ENCODE results near the gene VMO1.
"Not testable (repeated sequence)": the region's sequence is repeated elsewhere in the genome, so short reads cannot be mapped to it uniquely, and the experiment has no call there.

The VMO1 gene, protein sequence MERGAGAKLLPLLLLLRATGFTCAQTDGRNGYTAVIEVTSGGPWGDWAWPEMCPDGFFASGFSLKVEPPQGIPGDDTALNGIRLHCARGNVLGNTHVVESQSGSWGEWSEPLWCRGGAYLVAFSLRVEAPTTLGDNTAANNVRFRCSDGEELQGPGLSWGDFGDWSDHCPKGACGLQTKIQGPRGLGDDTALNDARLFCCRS

DNA sequence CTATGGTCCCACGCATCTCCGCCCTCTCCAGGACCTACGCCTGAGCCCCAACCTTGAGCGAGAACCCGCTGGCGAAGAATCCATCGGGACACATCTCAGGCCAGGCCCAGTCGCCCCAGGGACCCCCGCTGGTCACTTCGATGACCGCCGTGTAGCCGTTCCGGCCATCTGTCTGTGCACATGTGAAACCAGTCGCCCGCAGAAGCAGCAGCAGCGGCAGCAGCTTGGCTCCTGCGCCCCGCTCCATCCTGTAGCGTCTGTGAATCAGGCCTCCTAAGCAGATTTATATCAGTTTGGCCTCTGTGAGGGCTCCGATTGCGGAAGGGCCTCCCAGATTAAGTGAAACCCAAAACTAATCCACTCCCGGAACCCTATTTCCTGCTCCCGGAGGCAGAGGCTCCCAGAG is at the start of gene VMO1:
VMO1 (minus strand) TSS at position 259 of the 406 bp plus-strand sequence; CDS start at position 247, 12 bp downstream.
- DNase-seq (no peak), ATAC-seq (no peak)

DNA sequence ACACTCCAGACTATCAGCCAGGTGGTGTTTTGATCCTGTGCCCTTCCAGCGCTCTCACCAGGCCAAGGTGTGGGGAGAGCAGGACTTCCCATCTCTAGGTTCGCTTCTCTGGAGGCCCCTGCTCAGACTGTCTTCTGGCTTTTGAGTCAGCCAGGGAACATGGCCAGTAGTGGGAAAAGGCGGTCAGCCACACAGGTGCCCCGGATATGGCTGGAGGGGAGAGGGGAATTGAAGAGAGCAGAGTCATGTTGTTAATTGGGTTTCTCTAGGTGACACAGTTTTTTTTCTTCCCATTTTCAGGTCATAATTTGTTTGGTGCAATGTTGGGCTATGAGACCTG is 48.5 kb upstream of the VMO1 start:
- ATAC-seq (no peak), DNase-seq (no peak)

DNA sequence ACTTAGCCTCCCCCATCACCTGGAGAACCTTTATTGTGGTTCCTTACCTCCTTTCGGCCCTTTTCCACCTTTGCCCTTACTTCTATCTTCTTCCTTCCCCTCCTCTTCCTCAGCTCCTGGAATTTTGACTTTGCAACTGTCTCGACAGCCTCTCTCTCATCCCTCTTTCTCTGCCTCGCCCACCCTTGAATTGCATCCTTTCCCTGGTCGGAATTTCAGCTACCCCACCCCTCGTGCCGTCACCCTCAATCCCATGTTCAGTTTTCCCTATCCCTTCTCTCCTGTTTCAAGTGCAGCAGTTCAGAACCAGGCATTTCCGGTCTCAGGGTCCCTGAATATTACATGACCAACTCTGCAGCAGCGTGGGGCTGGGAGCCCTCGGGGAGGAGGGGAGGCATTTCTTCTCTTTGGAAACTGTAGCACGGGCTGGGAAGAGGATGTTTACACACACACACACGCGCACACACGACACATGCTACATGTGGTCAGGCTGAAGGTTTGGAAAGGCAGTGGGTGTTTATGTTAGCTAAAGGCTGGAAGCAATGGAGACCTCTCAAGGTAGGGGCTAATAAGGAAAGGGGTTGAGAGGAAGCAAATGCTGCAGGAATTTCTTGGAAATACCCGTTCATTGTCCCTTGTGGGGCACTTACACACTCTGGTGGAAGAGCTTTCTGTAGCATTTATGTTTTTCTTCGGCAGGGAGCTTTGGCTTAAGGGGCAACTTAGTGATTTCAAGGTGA is 47.9 kb upstream of the VMO1 start:
- ATAC-seq (no peak), DNase-seq (peak; percentile 19)

DNA sequence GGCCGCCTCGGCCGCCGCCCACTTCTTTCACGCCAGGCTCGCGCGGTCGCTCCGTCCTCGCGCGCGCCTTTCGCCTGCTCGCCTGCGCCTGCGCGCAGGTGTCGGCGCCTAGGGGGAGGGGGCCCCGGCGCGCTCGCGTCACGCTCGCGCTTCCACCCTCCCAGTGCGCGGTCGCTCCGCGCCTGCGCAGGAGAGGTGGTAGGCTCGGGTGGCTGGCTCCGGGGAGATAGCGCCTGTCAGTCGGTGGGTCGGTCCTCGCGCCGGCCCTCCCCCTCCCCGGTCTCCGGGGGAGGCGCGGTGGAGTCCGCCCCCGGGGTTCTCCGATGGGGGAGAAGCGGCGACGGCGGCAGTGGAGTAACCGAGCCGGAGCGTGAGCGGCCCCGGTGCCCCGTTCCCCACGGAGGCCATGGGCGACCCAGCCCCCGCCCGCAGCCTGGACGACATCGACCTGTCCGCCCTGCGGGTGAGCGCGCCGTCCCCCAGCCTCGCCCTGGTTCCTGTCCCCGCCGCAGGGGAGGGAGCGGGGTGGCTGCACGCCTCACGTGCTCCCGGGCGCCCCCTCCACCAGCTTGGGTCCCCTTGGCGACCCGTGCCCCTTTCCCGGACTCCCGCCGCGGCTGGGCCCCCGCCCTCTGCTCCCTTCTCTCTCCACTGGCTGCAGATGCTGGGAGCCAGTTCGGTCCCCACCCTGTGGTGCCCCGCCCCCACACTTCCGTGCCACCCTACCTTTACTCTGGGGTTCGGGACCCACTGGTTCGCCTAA is 47.2 kb upstream of the VMO1 start, which contains the start of gene MINK1:
MINK1 (plus strand) TSS at position 163 of the 763 bp plus-strand sequence; CDS start at position 407, 244 bp downstream.
- peak; percentile 91 for DNase-seq
- ATAC-seq = peak; percentile 91

DNA sequence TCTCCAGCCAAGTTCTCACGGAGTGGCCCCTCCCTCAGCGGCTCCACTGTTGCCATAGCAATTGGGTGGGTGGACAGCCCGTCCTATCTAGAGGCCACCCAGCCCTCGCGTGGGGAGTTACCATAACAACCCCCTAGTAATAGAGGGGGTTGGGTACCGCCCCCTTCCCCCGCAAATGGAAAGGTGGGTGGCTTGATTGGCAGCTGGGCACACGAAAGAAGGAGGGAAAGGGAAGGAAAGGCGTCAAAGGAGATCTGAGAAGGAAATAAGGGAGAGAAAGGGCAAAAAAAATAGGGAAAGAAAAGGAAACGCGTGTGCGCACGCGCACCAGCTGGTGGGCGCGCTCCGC is 46.6 kb upstream of the VMO1 start:
- not testable (repeated sequence) for ATAC-seq, DNase-seq

DNA sequence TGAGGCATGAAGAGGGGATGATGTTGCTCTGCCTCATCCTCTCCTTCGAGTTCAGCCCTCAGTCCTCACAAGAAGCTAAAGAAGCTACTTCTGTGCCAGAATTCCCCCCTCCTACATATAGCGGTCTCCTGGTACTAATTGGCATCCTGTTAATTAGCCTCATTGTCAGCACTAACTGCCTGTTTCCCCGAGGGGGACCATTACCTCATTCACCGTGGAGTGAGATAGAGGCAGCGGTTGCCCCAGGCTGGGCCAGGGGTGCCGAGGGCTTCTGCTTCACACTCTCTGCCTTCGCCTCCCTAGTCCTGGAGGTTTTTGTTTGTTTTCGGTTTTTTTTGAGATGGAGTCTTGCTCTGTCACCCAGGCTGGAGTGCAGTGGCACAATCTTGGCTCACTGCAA is 41.2 kb upstream of the VMO1 start:
- ATAC-seq (no peak), DNase-seq (no peak)

DNA sequence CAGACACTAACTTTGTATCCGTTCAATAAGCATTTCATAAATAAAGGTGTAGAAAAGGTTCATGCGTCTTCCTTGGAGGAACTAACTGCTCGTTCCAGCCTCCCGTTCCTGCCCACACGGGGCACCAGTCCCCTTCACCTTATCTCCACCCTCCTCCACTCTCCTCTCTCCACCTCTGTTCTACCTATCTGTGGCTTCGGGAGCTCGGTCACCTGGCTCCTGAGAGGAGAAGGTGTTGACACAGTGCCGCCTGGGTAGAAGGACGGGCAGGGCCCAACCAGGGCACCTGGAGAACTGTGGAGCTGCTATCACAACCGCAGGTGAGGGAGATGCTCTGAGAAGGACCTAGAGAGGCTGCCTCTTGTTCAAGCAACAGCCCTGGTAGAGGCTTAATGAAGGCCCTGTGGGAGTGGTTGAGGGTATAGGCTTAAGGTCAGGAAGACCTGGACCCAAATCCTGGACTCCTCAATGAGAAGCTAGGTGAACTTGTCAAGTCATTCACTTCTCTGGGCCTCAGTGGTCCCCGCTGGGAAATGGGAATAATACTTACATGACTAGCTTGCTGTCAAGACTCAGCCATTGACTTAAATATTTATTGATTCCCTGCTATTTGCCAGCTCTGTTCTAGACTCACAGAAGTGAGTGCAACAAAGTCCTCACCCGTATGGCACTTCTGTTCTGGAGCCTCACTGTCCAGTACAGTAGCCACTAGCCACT is 37.4 kb upstream of the VMO1 start:
- ATAC-seq = no peak
- DNase-seq = no peak

DNA sequence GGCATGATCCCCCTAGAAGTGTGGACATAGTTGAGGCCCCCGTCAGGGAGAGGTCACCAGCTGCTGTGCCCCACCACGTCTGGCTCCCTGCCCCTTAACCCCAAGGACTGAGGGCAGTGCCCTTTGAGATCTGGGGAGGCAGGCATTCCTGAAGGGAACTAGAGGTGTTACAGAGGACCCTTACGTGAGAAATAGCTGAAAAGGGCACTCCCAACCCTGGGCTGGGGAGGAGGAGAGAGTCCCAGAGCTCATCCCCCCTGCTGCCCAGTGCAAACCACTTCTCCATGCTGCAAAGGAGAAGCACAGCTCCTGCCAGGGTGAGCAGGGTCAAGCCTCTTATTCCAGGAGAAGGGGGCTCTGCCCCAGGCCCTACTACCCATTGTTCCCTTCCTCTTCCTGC is 36.7 kb upstream of the VMO1 start:
- ATAC-seq = no peak

DNA sequence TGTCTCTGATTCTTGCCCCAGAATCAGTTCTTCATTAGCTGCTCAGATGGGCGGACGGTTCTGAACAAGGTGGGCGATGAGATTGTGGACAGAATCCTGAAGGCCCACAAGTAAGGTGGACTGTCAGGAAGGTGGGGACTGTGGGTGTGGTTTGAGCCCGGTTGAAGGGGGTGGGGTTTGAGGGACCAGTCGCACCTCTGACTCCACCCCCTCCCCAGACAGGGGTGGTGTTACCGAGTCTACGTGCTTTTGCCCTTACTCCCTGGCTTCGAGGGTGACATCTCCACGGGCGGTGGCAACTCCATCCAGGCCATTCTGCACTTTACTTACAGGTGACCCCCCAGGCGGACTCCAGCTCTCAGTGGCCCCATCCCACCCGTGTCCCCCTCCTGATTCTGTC is 32.1 kb upstream of the VMO1 start:
- ATAC-seq = no peak
- DNase-seq = no peak

More for the DNA sequence above, 36.7 kb upstream of the VMO1 start:
- no peak for DNase-seq

DNA sequence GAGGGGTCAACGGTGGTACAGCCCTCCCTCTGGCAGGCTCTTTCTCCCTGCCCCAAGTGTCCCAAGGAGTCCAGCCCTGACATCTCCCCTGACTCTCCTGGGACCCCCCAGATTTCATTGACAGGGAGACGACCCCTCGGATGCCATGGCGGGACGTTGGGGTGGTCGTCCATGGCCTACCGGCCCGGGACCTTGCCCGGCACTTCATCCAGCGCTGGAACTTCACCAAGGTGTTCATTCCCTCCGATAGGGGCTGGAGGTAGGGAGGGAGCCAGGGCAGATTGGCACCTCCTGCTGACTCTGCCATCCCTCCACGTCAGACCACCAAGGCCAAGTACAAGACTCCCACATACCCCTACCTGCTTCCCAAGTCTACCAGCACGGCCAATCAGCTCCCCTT is 30.7 kb upstream of the VMO1 start:
- ATAC-seq (no peak), DNase-seq (no peak)

DNA sequence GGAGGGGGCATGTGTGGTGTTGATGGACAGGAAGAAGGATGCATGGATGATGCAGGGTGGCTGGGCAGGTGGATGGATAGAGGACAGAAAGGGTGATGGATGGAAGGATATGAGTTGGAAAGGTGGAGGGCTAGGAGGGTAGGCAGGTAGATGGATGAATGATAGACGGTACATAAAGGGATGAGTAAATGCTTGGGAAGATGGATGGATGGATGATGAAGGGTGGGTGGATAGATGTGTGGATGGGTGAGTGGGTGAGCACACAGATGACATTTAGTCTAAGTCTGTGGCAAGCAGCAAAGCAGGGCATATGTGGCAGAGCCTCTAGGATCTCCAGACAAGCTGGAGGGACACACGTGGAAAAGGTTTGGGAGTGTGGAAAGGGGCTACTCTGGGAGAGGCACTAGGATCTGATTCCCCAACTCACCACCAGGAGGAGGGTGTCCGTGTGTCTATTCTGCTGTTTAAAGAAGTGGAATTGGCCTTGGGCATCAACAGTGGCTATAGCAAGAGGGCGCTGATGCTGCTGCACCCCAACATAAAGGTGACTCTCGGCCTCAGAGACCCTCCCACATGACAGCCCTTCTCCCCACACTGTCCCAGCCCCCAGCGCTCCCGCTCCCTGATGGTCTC is 29.0 kb upstream of the VMO1 start:
- ATAC-seq (no peak), DNase-seq (no peak)

DNA sequence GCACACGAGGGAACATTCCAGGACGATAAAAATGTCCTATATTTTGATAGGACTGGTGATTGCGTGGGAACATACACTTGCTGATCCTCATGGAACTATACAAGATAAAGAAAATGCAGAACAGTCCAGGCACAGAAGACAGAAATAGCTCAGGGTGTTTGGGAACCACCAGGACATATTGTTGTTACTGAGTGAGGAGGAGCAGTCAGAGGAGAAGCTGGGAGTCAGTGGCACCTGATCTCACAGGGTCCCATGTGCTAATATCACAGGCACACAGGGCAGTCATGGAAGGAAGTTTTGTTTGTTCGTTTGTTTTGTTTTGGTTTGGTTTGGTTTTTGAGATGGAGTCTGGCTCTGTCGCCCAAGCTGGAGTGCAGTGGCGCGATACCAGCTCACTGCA is 26.5 kb upstream of the VMO1 start:
- ATAC-seq = no peak
- DNase-seq = no peak

DNA sequence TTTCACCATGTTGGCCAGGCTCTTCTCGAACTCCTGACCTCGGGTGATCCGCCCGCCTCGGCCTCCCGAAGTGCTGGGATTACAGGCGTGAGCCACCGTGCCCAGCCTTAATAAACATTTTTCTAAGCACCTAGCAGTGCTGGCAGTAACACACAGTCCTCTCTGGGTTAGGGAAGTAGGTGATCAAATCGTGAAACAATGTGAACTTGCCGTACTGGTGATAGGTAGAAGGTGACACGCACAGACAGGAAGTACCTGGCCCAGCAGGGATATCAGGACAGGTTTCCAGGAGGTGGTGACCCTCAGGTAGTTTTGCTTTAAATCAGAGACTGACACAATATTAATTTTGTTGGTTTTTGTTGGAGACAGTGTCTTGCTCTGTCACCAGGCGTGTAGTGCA is 25.3 kb upstream of the VMO1 start:
- ATAC-seq = no peak
- DNase-seq = no peak

DNA sequence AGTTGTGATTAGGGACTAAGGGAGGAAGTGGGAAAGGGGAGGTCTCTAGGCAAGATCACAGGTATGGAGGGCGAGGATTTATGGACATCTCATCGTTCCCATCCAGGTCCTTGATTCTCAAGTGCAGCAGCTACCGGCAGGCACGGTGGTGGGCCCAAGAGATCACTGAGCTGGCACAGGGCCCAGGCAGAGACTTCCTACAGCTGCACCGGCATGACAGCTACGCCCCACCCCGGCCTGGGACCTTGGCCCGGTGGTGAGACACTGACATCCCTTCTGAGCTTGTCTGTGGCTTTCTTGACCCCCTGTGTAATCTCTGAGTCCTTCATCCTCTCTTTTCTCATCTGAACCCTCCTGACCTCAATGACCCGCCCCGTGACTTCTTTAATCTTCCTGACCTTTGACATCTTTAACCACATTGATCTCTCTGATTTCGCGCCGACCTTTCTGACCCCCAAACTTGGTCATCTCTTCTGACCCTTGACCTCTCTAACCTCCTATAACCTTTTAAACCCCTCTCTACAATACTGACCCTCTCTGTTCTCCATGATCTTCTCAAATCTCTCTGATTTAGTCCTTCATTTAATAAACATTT is 24.6 kb upstream of the VMO1 start:
- no peak for DNase-seq
- ATAC-seq = no peak

DNA sequence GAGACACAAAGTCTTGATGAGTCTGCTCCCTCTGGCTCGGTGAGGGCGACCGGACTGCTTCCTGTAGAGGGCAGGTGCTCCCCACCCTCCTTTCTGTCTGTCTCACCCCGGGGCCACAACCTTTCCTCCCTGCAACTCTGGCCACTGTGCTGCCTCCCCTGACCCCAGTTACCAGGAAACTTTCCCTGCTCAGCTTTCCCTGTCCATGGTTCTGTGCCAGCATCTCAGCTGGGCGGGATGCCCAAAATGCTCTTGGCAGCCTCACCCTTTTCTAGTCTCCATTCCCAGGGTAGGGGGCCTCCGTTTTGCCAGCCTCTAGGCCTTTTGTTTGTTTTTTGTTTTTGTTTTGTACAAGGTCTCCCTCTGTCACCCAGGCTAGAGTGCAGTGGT is 22.2 kb upstream of the VMO1 start:
- ATAC-seq (no peak), DNase-seq (no peak)

DNA sequence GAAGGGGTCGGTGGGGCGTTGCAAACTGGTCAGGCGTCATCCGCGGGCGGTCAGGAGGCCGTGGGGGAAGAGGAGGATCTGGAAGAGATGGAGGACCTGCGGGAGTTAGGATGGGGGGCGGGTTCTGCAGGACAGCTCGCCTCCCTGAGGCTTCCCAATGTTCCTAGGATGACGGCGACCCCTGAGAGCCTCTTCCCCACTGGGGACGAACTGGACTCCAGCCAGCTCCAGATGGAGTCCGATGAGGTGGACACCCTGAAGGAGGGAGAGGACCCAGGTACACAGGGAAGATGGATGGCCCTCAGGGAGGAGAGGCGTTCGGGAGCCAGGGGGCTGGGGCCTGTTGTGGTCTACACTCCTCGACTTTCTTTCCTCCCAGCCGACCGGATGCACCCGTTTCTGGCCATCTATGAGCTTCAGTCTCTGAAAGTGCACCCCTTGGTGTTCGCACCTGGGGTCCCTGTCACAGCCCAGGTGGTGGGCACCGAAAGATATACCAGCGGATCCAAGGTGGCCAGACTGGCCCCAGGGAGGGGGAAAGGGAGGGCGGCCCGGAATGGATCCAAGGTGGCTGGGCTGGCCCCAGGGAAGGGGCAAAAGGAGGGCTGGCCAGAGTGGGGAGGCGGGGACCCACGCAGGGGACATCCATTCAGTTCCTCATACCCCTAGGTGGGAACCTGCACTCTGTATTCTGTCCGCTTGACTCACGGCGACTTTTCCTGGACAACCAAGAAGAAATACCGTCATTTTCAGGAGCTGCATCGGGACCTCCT is 21.6 kb upstream of the VMO1 start:
- DNase-seq (no peak), ATAC-seq (no peak)

DNA sequence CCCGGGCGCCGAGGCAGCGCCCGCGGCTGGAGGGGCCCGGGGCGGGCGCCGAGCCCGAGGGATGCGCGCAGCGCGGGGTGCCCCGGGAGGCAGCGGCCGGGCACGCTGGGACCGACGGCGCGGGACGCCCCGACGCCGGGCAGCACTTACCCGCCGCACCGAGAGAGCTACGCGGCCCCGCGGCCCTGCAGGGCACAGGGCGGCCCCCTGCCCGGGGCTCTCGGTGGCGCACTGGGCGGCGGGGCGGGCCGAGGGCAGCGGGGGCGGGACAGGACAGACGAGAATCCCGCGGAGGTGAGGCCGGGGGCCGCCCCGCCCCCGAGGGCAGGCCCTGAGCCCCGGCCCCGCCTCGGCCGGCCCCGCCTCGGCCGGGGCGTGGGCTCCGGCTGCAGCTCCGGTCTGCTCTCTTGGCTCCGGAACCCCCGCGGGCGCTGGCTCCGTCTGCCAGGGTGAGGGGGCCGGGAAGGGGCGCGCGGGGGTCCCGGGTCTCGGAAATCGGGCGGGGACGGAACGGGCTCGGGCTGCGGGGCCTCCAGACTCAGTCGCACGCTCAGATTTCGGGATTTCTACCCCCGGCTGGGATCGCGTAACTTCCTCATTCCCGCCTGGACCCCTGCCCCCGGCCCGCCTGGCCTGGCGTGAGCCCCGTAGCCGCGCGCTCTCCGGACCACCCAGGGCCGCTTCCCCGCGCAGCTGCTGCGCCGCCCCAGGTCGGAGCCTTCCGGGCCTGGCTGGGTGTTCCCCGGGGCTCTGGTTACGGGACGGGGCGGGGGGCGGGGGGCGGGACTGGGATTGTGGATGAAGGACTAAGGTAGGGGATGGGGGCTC is 20.8 kb upstream of the VMO1 start, which contains the start of gene PLD2:
PLD2 (plus strand) TSS at position 376 of the 828 bp plus-strand sequence. CDS start 621 bp downstream, outside the sequence.
- peak; percentile 99 for ATAC-seq
- DNase-seq = peak; percentile 90

DNA sequence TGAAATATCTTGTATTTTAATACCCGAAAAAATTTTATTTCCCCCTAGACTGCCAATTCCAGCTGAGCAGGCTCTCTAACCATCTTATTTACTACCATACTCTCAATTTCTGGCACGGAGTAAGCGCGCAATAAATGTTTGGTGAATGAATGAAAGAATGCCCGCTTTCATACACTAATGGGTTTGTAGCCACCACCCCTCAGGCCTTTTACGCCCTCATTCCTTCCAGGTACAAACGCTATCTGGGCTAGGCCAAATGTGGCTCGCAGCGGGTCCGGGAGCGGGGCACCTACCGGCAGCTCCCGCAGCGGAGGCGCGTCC is 20.3 kb upstream of the VMO1 start:
- DNase-seq (no peak), ATAC-seq (no peak)

DNA sequence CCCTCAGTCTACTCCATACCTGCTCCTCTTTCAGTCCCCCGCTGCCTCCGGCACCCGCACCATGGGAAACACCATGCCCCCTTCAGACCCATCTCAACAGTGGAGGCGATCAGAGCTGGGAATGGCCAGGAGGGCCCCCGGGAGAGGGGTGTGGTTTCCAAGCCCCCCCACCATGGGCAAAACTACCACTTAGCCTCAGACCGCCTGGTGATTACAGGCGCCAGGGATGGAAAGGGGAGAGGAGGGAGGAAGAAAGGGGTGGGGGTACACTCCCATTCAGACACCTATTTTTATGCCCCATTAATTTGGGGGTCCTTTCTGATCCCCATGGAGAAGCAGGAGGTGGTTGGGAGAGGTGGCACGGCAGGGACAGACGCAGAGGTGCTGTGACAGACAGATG is 16.1 kb upstream of the VMO1 start, which contains the start of gene C17orf114:
C17orf114 (minus strand) TSS at position 101 of the 400 bp plus-strand sequence.
- no peak for DNase-seq
- no peak for ATAC-seq
